IPS-15b (cell line): ENCODE results near the gene PACS1.

ENCODE experiments used
- H3K27me3 ChIP-seq: one replicate; pipeline ENCODE4 v1.6.1; 2013; ENCODE audit warnings: low read length; ENCODE audit not compliant: control insufficient read depth, insufficient read depth
- H3K36me3 ChIP-seq: one replicate; pipeline ENCODE4 v1.6.1; 2013; ENCODE audit warnings: low read length; ENCODE audit not compliant: control insufficient read depth, insufficient read depth
- H3K4me1 ChIP-seq: one replicate; pipeline ENCODE4 v1.6.1; 2013; ENCODE audit warnings: mild to moderate bottlenecking, low read length; ENCODE audit not compliant: control insufficient read depth, insufficient read depth
- H3K4me3 ChIP-seq: one replicate; pipeline ENCODE4 v1.5.1; 2013; ENCODE audit warnings: low read depth, low read length
- H3K9ac ChIP-seq: one replicate; pipeline ENCODE4 v1.6.1; 2013; ENCODE audit warnings: low read depth, mild to moderate bottlenecking, low read length
- H3K9me3 ChIP-seq: one replicate; pipeline ENCODE4 v1.6.1; 2013; ENCODE audit warnings: mild to moderate bottlenecking, low read length; ENCODE audit not compliant: control insufficient read depth, insufficient read depth

Gene PACS1

GRCh38 chr11:66183494-66184048 is 113.5 kb downstream of the PACS1 start:
- H3K9me3 ChIP-seq: no peaks in the 10 kb centered on the region
- H3K27me3 ChIP-seq: no peaks in the 10 kb centered on the region
- H3K9ac ChIP-seq: no peak overlapping the region
- no peaks in the 10 kb centered on the region for H3K4me1 ChIP-seq
- H3K36me3 ChIP-seq: no peaks in the 10 kb centered on the region
- no peak overlapping the region for H3K4me3 ChIP-seq

DNA sequence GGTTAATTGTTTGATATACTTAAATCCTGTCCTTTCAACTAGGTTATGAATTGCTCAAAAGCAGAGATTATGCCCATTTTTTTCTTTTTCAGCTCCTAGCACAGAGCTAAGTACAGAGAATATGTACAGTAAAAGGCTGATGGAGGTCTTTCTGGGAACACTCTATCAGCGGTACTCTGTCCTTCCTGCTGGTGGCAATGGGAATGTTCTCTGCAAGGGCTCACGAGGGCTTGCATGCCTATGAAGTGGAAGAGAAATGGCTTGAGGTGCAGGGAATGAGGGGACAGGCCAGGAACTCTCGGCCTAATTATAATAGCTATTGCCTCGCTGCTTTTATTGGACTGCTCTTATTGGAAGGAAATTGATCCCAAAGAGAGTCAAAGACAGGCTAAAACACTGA is 114.7 kb downstream of the PACS1 start:
- Histone ChIP-seq H3K9ac (no peak overlapping the region), H3K4me3 (no peak overlapping the region), H3K4me1 (no peaks in the 10 kb centered on the region), H3K9me3 (no peaks in the 10 kb centered on the region), H3K27me3 (no peaks in the 10 kb centered on the region), H3K36me3 (no peaks in the 10 kb centered on the region)

- Histone ChIP-seq H3K36me3 (no peaks in the 10 kb centered on the region), H3K9me3 (no peaks in the 10 kb centered on the region), H3K4me3 (no peak overlapping the region), H3K9ac (no peak overlapping the region), H3K4me1 (no peaks in the 10 kb centered on the region), H3K27me3 (no peaks in the 10 kb centered on the region)
Observed at GRCh38 chr11:66186470-66186869, 116.4 kb downstream of the PACS1 start.

DNA sequence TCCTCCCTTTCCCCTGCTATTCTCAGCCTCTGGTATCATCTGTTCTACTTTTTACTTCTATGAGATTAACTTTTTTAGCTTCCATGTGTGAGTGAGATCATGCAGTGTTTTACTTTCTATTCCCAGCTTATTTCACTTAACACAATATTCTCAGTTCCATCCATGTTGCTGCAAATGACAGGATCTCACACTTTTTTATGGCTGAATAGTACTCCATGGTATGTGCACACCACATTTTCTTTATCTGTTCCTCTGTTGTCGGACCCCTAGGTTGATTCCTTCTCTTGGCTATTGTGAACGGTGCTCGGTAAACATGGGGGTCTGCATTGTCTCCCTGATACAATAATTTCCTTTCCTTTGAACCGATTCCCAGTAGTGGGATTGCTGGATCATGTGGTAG is 117.4 kb downstream of the PACS1 start:
- H3K4me1 ChIP-seq: no peaks in the 10 kb centered on the region
- no peak overlapping the region for H3K9ac ChIP-seq
- no peaks in the 10 kb centered on the region for H3K36me3 ChIP-seq
- no peaks in the 10 kb centered on the region for H3K27me3 ChIP-seq
- no peak overlapping the region for H3K4me3 ChIP-seq
- no peaks in the 10 kb centered on the region for H3K9me3 ChIP-seq

DNA sequence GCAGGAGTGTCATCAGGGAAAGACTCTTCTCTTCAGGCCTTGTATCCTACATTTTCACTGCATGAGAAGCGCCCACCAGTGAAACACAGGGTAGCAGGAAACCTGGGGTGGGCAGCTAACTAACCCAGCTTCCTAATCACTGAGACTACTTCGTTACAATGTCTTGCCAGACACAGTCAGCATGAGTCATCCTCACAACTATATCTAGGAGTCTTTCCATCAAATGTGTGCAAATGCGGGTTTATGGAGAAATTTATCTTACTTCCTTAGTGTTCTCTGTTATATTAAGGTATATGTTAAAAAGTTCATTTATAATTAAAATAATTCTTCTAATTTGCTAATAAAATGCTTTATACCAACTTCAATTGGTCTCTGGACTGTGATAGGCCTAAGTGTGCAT is 118.5 kb downstream of the PACS1 start:
- Histone ChIP-seq H3K9me3 (no peaks in the 10 kb centered on the region), H3K4me1 (no peaks in the 10 kb centered on the region), H3K36me3 (no peaks in the 10 kb centered on the region), H3K9ac (no peak overlapping the region), H3K4me3 (no peak overlapping the region), H3K27me3 (no peaks in the 10 kb centered on the region)

DNA sequence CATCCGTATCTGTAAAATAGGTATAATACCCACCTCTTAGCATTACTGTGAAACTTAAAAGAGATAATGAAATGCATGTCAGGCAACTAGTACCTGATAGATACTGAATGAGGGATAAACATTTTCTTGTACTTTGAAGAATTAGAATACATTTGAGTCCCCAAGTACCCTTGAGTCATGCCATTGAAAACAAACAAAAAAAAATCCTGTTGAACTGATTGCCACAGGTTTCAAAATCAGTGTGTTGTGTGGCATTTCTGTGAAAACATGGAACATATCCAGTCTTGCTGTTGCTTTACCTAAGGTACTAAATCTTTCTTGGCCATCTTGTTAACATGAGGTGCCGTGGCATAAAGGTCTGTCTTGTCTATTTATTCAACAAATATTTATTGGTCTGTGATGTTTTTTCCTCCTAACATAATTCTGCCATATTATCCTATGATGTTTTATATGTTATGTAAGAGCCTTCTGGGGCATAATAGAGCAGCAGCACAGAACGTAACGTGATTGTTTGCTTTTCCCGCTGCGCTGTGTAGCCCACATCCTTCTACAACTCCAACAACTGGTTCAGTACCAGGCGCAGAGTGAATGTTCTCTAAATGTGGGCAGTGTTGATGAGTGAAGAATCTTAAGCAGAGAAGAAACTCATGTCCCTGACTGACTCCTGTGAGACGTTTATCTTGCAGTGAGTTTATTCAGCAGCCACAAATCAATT is 119.1 kb downstream of the PACS1 start:
- no peak overlapping the region for H3K4me3 ChIP-seq
- no peaks in the 10 kb centered on the region for H3K27me3 ChIP-seq
- no peaks in the 10 kb centered on the region for H3K36me3 ChIP-seq
- H3K4me1 ChIP-seq: no peaks in the 10 kb centered on the region
- no peaks in the 10 kb centered on the region for H3K9me3 ChIP-seq
- no peak overlapping the region for H3K9ac ChIP-seq

GRCh38 chr11:66190786-66191185 is 120.7 kb downstream of the PACS1 start:
- Histone ChIP-seq H3K9me3 (no peaks in the 10 kb centered on the region), H3K4me1 (peaks cover 3% of the 10 kb centered on the region), H3K9ac (no peak overlapping the region)

GRCh38 chr11:66192181-66192863 is 122.2 kb downstream of the PACS1 start:
- Histone ChIP-seq H3K9me3 (no peaks in the 10 kb centered on the region), H3K4me1 (peaks cover 4% of the 10 kb centered on the region), H3K4me3 (no peak overlapping the region), H3K36me3 (no peaks in the 10 kb centered on the region), H3K27me3 (no peaks in the 10 kb centered on the region), H3K9ac (no peak overlapping the region)

More at GRCh38 chr11:66190786-66191185, 120.7 kb downstream of the PACS1 start:
- no peak overlapping the region for H3K4me3 ChIP-seq
- no peaks in the 10 kb centered on the region for H3K27me3 ChIP-seq
- H3K36me3 ChIP-seq: no peaks in the 10 kb centered on the region

GRCh38 chr11:66194391-66194790 is 124.3 kb downstream of the PACS1 start:
- Histone ChIP-seq H3K9me3 (no peaks in the 10 kb centered on the region), H3K4me1 (peaks cover 4% of the 10 kb centered on the region), H3K4me3 (no peak overlapping the region), H3K27me3 (no peaks in the 10 kb centered on the region), H3K36me3 (no peaks in the 10 kb centered on the region), H3K9ac (no peak overlapping the region)

DNA sequence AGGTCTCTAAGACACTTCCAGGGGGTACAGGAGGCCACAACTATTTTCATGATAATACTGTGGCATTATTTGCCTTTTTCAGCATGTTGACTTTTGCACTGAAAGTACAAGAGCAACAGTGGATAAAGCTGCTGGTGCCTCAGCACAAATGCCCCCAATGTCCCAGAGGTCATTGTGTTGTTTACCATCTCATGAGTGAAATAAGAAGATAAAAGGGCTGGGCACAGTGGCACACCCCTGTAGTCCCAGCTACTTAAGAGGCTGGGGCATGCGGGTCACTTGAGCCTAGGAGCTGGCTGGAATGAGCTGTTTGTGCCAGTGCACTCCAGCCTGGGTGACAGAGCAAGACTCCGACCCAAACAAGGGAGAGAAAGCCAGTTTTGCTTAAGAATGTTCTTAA is 125.8 kb downstream of the PACS1 start:
- Histone ChIP-seq H3K4me1 (peaks cover 4% of the 10 kb centered on the region), H3K27me3 (no peaks in the 10 kb centered on the region), H3K36me3 (no peaks in the 10 kb centered on the region), H3K9ac (no peak overlapping the region), H3K9me3 (no peaks in the 10 kb centered on the region), H3K4me3 (no peak overlapping the region)

GRCh38 chr11:66203847-66204246 is 133.8 kb downstream of the PACS1 start:
- no peak overlapping the region for H3K4me3 ChIP-seq
- no peaks in the 10 kb centered on the region for H3K4me1 ChIP-seq
- H3K9me3 ChIP-seq: no peaks in the 10 kb centered on the region
- H3K36me3 ChIP-seq: no peaks in the 10 kb centered on the region
- no peaks in the 10 kb centered on the region for H3K27me3 ChIP-seq
- H3K9ac ChIP-seq: no peak overlapping the region

DNA sequence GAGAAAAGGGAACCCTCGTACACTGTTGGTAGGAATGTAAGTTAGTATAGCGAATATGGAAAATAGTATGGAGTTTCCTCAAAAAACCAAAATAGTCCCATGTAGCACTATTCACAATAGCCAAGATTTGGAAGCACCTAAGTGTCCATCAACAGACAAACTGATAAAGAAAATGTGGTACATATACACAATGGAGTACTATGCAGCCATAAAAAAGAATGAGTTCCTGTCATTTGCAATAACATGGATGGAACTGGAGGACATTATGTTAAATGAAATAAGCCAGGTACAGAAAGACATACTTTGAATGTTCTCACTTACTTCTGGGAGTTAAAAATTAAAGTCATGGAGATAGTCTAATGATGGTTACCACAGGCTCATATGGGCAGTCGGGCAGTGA is 134.3 kb downstream of the PACS1 start:
- H3K9ac ChIP-seq: no peak overlapping the region
- no peaks in the 10 kb centered on the region for H3K9me3 ChIP-seq
- H3K4me3 ChIP-seq: no peak overlapping the region
- H3K36me3 ChIP-seq: no peaks in the 10 kb centered on the region
- no peaks in the 10 kb centered on the region for H3K4me1 ChIP-seq
- no peaks in the 10 kb centered on the region for H3K27me3 ChIP-seq
